Trophoblast cell (in vitro differentiated cells and primary cell): Measurements from ENCODE around the gene TOR2A.

Source experiments
- DNase-seq, 2 donors: peaks; one replicate each; pipeline ENCODE4 v3.0.0-alpha.2; 2016
- H2AFZ ChIP-seq: 2 replicates; pipeline ENCODE4 v1.6.1; 2013; ENCODE audit warnings: low read length, moderate library complexity, mild to moderate bottlenecking; ENCODE audit not compliant: insufficient read depth, poor library complexity
- H2AK5ac ChIP-seq: 2 replicates; pipeline ENCODE4 v1.6.1; 2013; ENCODE audit warnings: mild to moderate bottlenecking, low read length
- H2BK120ac ChIP-seq: 2 replicates; pipeline ENCODE4 v1.6.1; 2013; ENCODE audit warnings: low read length, mild to moderate bottlenecking, moderate library complexity; ENCODE audit not compliant: insufficient read depth, poor library complexity
- H2BK12ac ChIP-seq: 2 replicates; pipeline ENCODE4 v1.6.1; 2013; ENCODE audit warnings: mild to moderate bottlenecking, low read length, moderate library complexity
- H2BK5ac ChIP-seq: 2 replicates; pipeline ENCODE4 v1.6.1; 2013; ENCODE audit warnings: low read length, low read depth, moderate library complexity, mild to moderate bottlenecking; ENCODE audit not compliant: poor library complexity
- H3K14ac ChIP-seq: 2 replicates; pipeline ENCODE4 v1.6.1; 2013; ENCODE audit warnings: mild to moderate bottlenecking, low read length
- H3K18ac ChIP-seq: 2 replicates; pipeline ENCODE4 v1.6.1; 2013; ENCODE audit warnings: mild to moderate bottlenecking, low read length
- H3K23ac ChIP-seq: 2 replicates; pipeline ENCODE4 v1.6.1; 2013; ENCODE audit warnings: low read length
- H3K27ac ChIP-seq: 2 replicates; pipeline ENCODE4 v1.5.1; 2013; ENCODE audit warnings: low read depth, mild to moderate bottlenecking, inconsistent platforms, low read length, moderate library complexity
- H3K27me3 ChIP-seq: 2 replicates; pipeline ENCODE4 v1.6.1; 2013; ENCODE audit warnings: inconsistent platforms, mild to moderate bottlenecking, low read length, moderate library complexity; ENCODE audit not compliant: insufficient read depth
- H3K36me3 ChIP-seq, 2 experiments: 1 replicate in 1 of 2; 2 replicates in 1 of 2; pipeline ENCODE4 v1.6.1; 2013; ENCODE audit warnings: low read length in 2 of 2, mild to moderate bottlenecking in 2 of 2, moderate library complexity in 1 of 2; ENCODE audit not compliant: insufficient read depth in 2 of 2, control insufficient read depth in 1 of 2
- H3K4ac ChIP-seq: 2 replicates; pipeline ENCODE4 v1.6.1; 2013; ENCODE audit warnings: low read depth, mild to moderate bottlenecking, low read length, moderate library complexity
- H3K4me1 ChIP-seq, 2 experiments: 1 replicate in 1 of 2; 2 replicates in 1 of 2; pipeline ENCODE4 v1.6.1; 2013; ENCODE audit warnings: low read length in 2 of 2, mild to moderate bottlenecking in 2 of 2, moderate library complexity in 1 of 2; ENCODE audit not compliant: insufficient read depth in 2 of 2, control insufficient read depth in 1 of 2
- H3K4me2 ChIP-seq: 2 replicates; pipeline ENCODE4 v1.6.1; 2013; ENCODE audit warnings: inconsistent platforms, mild to moderate bottlenecking, low read length, moderate library complexity
- H3K4me3 ChIP-seq: 2 replicates; pipeline ENCODE4 v1.5.1; 2013; ENCODE audit warnings: mild to moderate bottlenecking, low read depth, low read length, inconsistent platforms
- H3K79me1 ChIP-seq: one replicate; pipeline ENCODE4 v1.6.1; 2013; ENCODE audit warnings: low read length
- H3K79me2 ChIP-seq: 2 replicates; pipeline ENCODE4 v1.6.1; 2013; ENCODE audit warnings: low read length, mild to moderate bottlenecking; ENCODE audit not compliant: control insufficient read depth, insufficient read depth, poor library complexity
- H3K9ac ChIP-seq: 2 replicates; pipeline ENCODE4 v1.6.1; 2013; ENCODE audit warnings: mild to moderate bottlenecking, low read length
- H3K9me3 ChIP-seq: 2 replicates; pipeline ENCODE4 v1.6.1; 2013; ENCODE audit warnings: low read depth, mild to moderate bottlenecking, control low read depth, inconsistent platforms, low read length; ENCODE audit not compliant: insufficient read depth
- H4K12ac ChIP-seq: 2 replicates; pipeline ENCODE4 v1.6.1; 2013; ENCODE audit warnings: low read depth, mild to moderate bottlenecking, low read length, moderate library complexity
- H4K8ac ChIP-seq: 2 replicates; pipeline ENCODE4 v1.6.1; 2013; ENCODE audit warnings: low read depth, mild to moderate bottlenecking, low read length, moderate library complexity
- H4K91ac ChIP-seq: one replicate; pipeline ENCODE4 v1.6.1; 2013; ENCODE audit warnings: low read depth, mild to moderate bottlenecking, low read length, moderate library complexity
- WGBS: extraction: QIAGEN DNeasy Blood & Tissue Kit; methylation state at CpG from one replicate; pipeline ENCODE4 v1.1.7; 2013; ENCODE audit warnings: missing lambda C conversion rate; ENCODE audit not compliant: insufficient read length, insufficient coverage; ENCODE audit errors: extremely low coverage; 5-methylcytosine and 5-hydroxymethylcytosine counted together

Gene TOR2A

DNA sequence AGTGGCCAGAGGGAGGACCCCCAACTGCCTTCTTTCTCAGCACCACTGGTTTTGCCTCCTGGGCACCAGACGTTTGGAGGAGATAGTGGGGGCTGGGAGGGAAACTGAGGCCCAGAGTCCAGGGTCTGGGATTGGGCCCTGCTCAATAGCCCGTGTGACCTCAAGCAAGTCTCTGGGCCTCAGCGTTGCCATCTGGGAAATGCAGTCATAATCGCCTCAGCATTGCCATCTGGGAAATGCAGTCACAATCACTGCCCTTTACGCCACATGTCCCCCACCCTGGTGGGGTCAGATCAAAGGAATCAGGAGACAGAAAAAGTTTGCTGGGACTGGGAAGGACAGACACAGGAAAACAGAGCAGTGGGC, 41.8 kb upstream of the TOR2A start:
- no peak overlapping the region for H3K9ac ChIP-seq
- H2BK120ac ChIP-seq = no peak overlapping the region
- H3K4ac ChIP-seq = no peak overlapping the region
- H3K27ac ChIP-seq = no peak overlapping the region
- no peak overlapping the region for H3K18ac ChIP-seq
- no peaks in the 10 kb centered on the region for H3K79me1 ChIP-seq
- no peak overlapping the region for H4K12ac ChIP-seq
- no peak overlapping the region for H3K14ac ChIP-seq
- H2AFZ ChIP-seq = no peak overlapping the region
- H3K4me1 ChIP-seq = no peaks in the 10 kb centered on the region
- H3K79me2 ChIP-seq = no peaks in the 10 kb centered on the region
- no peak overlapping the region for H3K4me2 ChIP-seq
- H3K4me3 ChIP-seq = no peak overlapping the region
- H2BK5ac ChIP-seq = no peak overlapping the region
- H3K27me3 ChIP-seq = no peaks in the 10 kb centered on the region
- no peaks in the 10 kb centered on the region for H3K36me3 ChIP-seq
- no peak overlapping the region for H3K23ac ChIP-seq
- peaks cover 2% of the 10 kb centered on the region for H3K9me3 ChIP-seq
- H4K91ac ChIP-seq = no peak overlapping the region
- H2AK5ac ChIP-seq = no peak overlapping the region
- H2BK12ac ChIP-seq = no peak overlapping the region
- no peak overlapping the region for H4K8ac ChIP-seq
- no CpG with 5 or more reads among the region's 5 CpGs for WGBS
- DNase-seq = no peak

- H4K12ac ChIP-seq = no peak overlapping the region
- H3K9ac ChIP-seq = no peak overlapping the region
- no peak for DNase-seq
- no CpG with 5 or more reads among the region's 15 CpGs for WGBS
- no peak overlapping the region for H4K8ac ChIP-seq
- H2BK120ac ChIP-seq = no peak overlapping the region
- no peak overlapping the region for H3K27ac ChIP-seq
- no peak overlapping the region for H3K4me3 ChIP-seq
- H3K23ac ChIP-seq = no peak overlapping the region
- no peak overlapping the region for H3K4me2 ChIP-seq
- no peak overlapping the region for H4K91ac ChIP-seq
- no peak overlapping the region for H3K18ac ChIP-seq
- H3K79me1 ChIP-seq = no peaks in the 10 kb centered on the region
- no peak overlapping the region for H3K4ac ChIP-seq
- H3K79me2 ChIP-seq = no peaks in the 10 kb centered on the region
- no peaks in the 10 kb centered on the region for H3K27me3 ChIP-seq
- H2AK5ac ChIP-seq = no peak overlapping the region
- no peak overlapping the region for H2BK12ac ChIP-seq
- H3K4me1 ChIP-seq = peaks cover 0 to 2% of the 10 kb centered on the region in 2 experiments
- no peak overlapping the region for H2BK5ac ChIP-seq
- H2AFZ ChIP-seq = no peak overlapping the region
- no peak overlapping the region for H3K14ac ChIP-seq
- peaks cover 2% of the 10 kb centered on the region for H3K9me3 ChIP-seq
- H3K36me3 ChIP-seq = no peaks in the 10 kb centered on the region
These were observed 41.3 kb upstream of the TOR2A start for GRCh38 chr9:127776195-127776923.

DNA sequence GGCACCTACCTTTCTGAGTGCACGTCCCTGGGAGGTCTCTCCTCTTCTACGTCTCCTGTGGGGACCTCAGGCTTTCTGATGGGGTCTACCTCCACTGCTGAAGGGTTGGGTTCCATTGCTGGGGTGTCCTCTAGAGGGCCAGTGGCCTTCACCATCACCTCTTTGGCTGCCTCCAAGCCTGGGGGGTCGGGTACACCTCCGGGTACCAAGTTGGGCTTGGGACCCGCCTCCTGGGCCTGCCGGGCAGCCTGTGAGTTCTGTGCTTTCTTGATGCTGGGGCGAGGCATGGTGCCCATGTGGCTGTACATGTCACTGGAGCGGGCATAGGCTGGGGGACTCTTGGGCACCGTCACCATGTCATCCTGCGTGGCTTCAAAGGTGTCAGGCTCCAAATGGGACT, 38.9 kb upstream of the TOR2A start:
- Histone ChIP-seq H3K18ac (no peak overlapping the region), H3K36me3 (no peaks in the 10 kb centered on the region), H4K12ac (no peak overlapping the region), H2BK120ac (no peak overlapping the region), H3K9ac (no peak overlapping the region), H4K8ac (no peak overlapping the region), H2BK12ac (no peak overlapping the region), H3K27me3 (no peaks in the 10 kb centered on the region), H2AFZ (no peak overlapping the region), H2BK5ac (no peak overlapping the region), H3K9me3 (peaks cover 2% of the 10 kb centered on the region), H3K4me3 (no peak overlapping the region), H3K23ac (no peak overlapping the region), H3K4me1 (peaks cover 0 to 12% of the 10 kb centered on the region in 2 experiments), H3K79me2 (no peaks in the 10 kb centered on the region), H3K4me2 (no peak overlapping the region), H2AK5ac (no peak overlapping the region), H3K27ac (no peak overlapping the region), H3K4ac (no peak overlapping the region), H4K91ac (no peak overlapping the region), H3K14ac (no peak overlapping the region), H3K79me1 (no peaks in the 10 kb centered on the region)
- WGBS = no CpG with 5 or more reads among the region's 10 CpGs
- no peak for DNase-seq

GRCh38 chr9:127773272-127773671, 38.2 kb upstream of the TOR2A start:
- Histone ChIP-seq H3K79me2 (no peaks in the 10 kb centered on the region), H3K14ac (no peak overlapping the region), H4K8ac (no peak overlapping the region), H3K27me3 (no peaks in the 10 kb centered on the region), H2AK5ac (no peak overlapping the region), H2BK12ac (no peak overlapping the region), H2AFZ (no peak overlapping the region), H3K4me3 (no peak overlapping the region), H3K9me3 (peaks cover 2% of the 10 kb centered on the region), H3K36me3 (no peaks in the 10 kb centered on the region), H3K79me1 (no peaks in the 10 kb centered on the region), H3K27ac (no peak overlapping the region), H2BK5ac (no peak overlapping the region), H4K12ac (no peak overlapping the region), H3K4me2 (no peak overlapping the region), H3K9ac (no peak overlapping the region), H2BK120ac (no peak overlapping the region), H3K4me1 (peaks cover 0 to 12% of the 10 kb centered on the region in 2 experiments), H3K18ac (no peak overlapping the region), H4K91ac (no peak overlapping the region), H3K4ac (no peak overlapping the region), H3K23ac (no peak overlapping the region)
- WGBS = no CpG with 5 or more reads among the region's 3 CpGs
- no peak for DNase-seq
